H1 (cell line): Measurements from ENCODE around the gene ABCC2.
"Not testable (repeated sequence)": the region's sequence is repeated elsewhere in the genome, so short reads cannot be mapped to it uniquely, and the experiment has no call there.

Source experiments
- BCL11A ChIP-seq, 2 experiments: IDR thresholded peaks; one replicate each; pipeline ENCODE4 v1.6.1; 2011; ENCODE audit warnings: low read depth in 2 of 2, low read length in 2 of 2, mild to moderate bottlenecking in 2 of 2
- EP300 ChIP-seq, 2 experiments: IDR thresholded peaks; 1 replicate in 1 of 2; 2 replicates in 1 of 2; pipeline ENCODE4 v1.6.1; 2011 to 2012; ENCODE audit warnings: low read depth in 2 of 2, low read length in 2 of 2, mild to moderate bottlenecking in 2 of 2, borderline replicate concordance in 1 of 2, inconsistent platforms in 1 of 2, moderate library complexity in 1 of 2
- EZH2 ChIP-seq: fragments of 200-600 bp; sonication (generic); IDR thresholded peaks from 2 replicates; pipeline ENCODE4 v1.7.1; 2012; ENCODE audit warnings: low read depth, mild to moderate bottlenecking, moderate library complexity, low read length, inconsistent platforms; ENCODE audit not compliant: severe bottlenecking
- GTF2F1 ChIP-seq: IDR thresholded peaks from 2 replicates; pipeline ENCODE4 v1.6.1; 2012; ENCODE audit warnings: low read depth, low read length, improper control_type of control experiment, borderline replicate concordance
- POLR2A ChIP-seq, 2 experiments: IDR thresholded peaks; 1 replicate in 1 of 2; 2 replicates in 1 of 2; pipeline ENCODE4 v1.6.1; 2011; ENCODE audit warnings: low read depth in 2 of 2, low read length in 2 of 2, mild to moderate bottlenecking in 2 of 2; ENCODE audit errors: control extremely low read depth in 1 of 2
- POLR2AphosphoS5 ChIP-seq: IDR thresholded peaks from 2 replicates; pipeline ENCODE4 v1.6.1; 2011; ENCODE audit warnings: low read depth, low read length
- RAD21 ChIP-seq, 2 experiments: IDR thresholded peaks in 1 of 2; conservative IDR thresholded peaks in 1 of 2; 2 replicates each; pipeline ENCODE4 v1.6.1; 2011; ENCODE audit warnings: low read depth in 2 of 2, low read length in 2 of 2, improper control_type of control experiment in 1 of 2, inconsistent platforms in 1 of 2, mild to moderate bottlenecking in 1 of 2, moderate library complexity in 1 of 2
- RFX5 ChIP-seq: IDR thresholded peaks from 2 replicates; pipeline ENCODE4 v1.6.1; 2011; ENCODE audit warnings: low read depth, low read length, improper control_type of control experiment, borderline replicate concordance
- SIN3A ChIP-seq, 2 experiments: IDR thresholded peaks in 1 of 2; conservative IDR thresholded peaks in 1 of 2; 2 replicates each; pipeline ENCODE4 v1.6.1; 2011 to 2012; ENCODE audit warnings: low read length in 2 of 2, improper control_type of control experiment in 1 of 2, low read depth in 1 of 2, mild to moderate bottlenecking in 1 of 2
- TEAD4 ChIP-seq: IDR thresholded peaks from 2 replicates; pipeline ENCODE4 v1.6.1; 2012; ENCODE audit warnings: low read depth, low read length, inconsistent platforms, mixed read lengths
- TF ChIP-seq, protein P1 (sequence below), 3 experiments: IDR thresholded peaks; 1 replicate in 2 of 3; 2 replicates in 1 of 3; pipeline versions ENCODE4 v1.5.1 to v1.6.1; 2011; ENCODE audit warnings: low read length in 3 of 3, mild to moderate bottlenecking in 3 of 3, inconsistent platforms in 2 of 3, low read depth in 1 of 3, moderate library complexity in 1 of 3; ENCODE audit not compliant: insufficient read depth in 1 of 3; ENCODE audit errors: control extremely low read depth in 1 of 3

DNA sequence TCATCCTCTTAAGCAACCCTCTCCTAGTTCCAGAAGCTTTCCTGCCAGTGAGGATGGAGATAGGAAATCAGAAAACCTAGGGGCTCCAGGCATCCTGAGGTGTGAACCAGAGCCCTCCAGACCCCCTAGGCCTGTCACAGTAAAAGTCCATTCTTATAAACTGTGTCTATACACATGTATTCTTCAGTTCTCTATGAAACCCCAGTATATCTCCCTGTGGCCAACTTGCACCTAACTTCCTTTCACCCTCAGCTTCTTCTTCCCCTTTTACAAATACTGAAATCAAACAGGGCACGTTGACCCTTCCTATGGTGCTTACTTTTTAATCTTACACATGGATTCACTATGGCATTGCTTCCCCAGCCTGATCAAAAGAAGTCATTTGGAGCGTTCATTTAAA is 58.4 kb downstream of the ABCC2 start:
- TF ChIP-seq, protein P1, sequence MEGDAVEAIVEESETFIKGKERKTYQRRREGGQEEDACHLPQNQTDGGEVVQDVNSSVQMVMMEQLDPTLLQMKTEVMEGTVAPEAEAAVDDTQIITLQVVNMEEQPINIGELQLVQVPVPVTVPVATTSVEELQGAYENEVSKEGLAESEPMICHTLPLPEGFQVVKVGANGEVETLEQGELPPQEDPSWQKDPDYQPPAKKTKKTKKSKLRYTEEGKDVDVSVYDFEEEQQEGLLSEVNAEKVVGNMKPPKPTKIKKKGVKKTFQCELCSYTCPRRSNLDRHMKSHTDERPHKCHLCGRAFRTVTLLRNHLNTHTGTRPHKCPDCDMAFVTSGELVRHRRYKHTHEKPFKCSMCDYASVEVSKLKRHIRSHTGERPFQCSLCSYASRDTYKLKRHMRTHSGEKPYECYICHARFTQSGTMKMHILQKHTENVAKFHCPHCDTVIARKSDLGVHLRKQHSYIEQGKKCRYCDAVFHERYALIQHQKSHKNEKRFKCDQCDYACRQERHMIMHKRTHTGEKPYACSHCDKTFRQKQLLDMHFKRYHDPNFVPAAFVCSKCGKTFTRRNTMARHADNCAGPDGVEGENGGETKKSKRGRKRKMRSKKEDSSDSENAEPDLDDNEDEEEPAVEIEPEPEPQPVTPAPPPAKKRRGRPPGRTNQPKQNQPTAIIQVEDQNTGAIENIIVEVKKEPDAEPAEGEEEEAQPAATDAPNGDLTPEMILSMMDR (IDR thresholded peaks at IDR 0.05; ENCODE audit: control extremely low read depth in 1 of 3, insufficient read depth in 1 of 3, low read depth in 1 of 3, low read length in 3 of 3), result not testable (repeated sequence)
- not testable (repeated sequence) for TF ChIP-seq RFX5; GTF2F1; EZH2; TEAD4; BCL11A (IDR thresholded peaks at IDR 0.05; ENCODE audit: low read depth in 2 of 2, low read length in 2 of 2); POLR2A (IDR thresholded peaks at IDR 0.05; ENCODE audit: control extremely low read depth in 1 of 2, low read depth in 2 of 2, low read length in 2 of 2); EP300 (IDR thresholded peaks at IDR 0.05; ENCODE audit: borderline replicate concordance in 1 of 2, low read depth in 2 of 2, low read length in 2 of 2); POLR2AphosphoS5; RAD21 (IDR thresholded peaks at IDR 0.05 in 1 of 2, conservative IDR thresholded peaks at IDR 0.05 in 1 of 2; ENCODE audit: low read depth in 2 of 2, low read length in 2 of 2); SIN3A (conservative IDR thresholded peaks at IDR 0.05 in 1 of 2, IDR thresholded peaks at IDR 0.05 in 1 of 2; ENCODE audit: low read depth in 1 of 2, low read length in 2 of 2)
